Gastrocnemius medialis (tissue), 4 donors: ENCODE measurements around the gene POFUT1. TPM values are rescaled to one million over a fixed set of nuclear protein-coding genes. Genes with fewer than 3 reads are reported as not detected.
"Not testable (repeated sequence)": the region's sequence is repeated elsewhere in the genome, so short reads cannot be mapped to it uniquely, and the experiment has no call there.

Experiments used
- ATAC-seq, 2 donors: fragments of 150-250 bp; one replicate each; pipeline ENCODE4 v1.9.1; 2016
- DNase-seq, 2 donors: peaks; one replicate each; pipeline ENCODE4 v3.0.0-alpha.2; 2019
- H3K27ac ChIP-seq, 4 donors: fragments of 200-600 bp; sonication (generic); 1 replicate in 1 of 4; 2 replicates in 3 of 4; pipeline ENCODE4 v1.5.1; 2016 to 2018; ENCODE audit warnings: mild to moderate bottlenecking in 2 of 4, moderate library complexity in 1 of 4
- H3K27me3 ChIP-seq, 3 donors: fragments of 200-600 bp; sonication (generic) in 2 of 3; 1 replicate in 1 of 3; 2 replicates in 2 of 3; pipeline versions ENCODE4 v1.5.1 to v1.6.0; 2016 to 2019; ENCODE audit warnings: mild to moderate bottlenecking in 1 of 3, moderate library complexity in 1 of 3
- H3K36me3 ChIP-seq, 2 donors: fragments of 200-600 bp; sonication (generic) in 1 of 2; one replicate each; pipeline ENCODE4 v1.5.1; 2017 to 2018
- H3K4me1 ChIP-seq, 2 donors: fragments of 200-600 bp; sonication (generic) in 1 of 2; one replicate each; pipeline ENCODE4 v1.5.1; 2016 to 2017; ENCODE audit warnings: mild to moderate bottlenecking in 2 of 2
- H3K4me3 ChIP-seq, 4 donors: fragments of 200-600 bp; sonication (generic) in 3 of 4; 1 replicate in 1 of 4; 2 replicates in 3 of 4; pipeline ENCODE4 v1.5.1; 2016 to 2019; ENCODE audit warnings: mild to moderate bottlenecking in 2 of 4
- H3K9me3 ChIP-seq, 3 donors: fragments of 200-600 bp; sonication (generic) in 2 of 3; 1 replicate in 1 of 3; 2 replicates in 2 of 3; pipeline ENCODE4 v1.5.1; 2016 to 2019
- CTCF ChIP-seq, 5 experiments: fragments of 450-650 bp in 3 of 5; fragments of 200-600 bp in 2 of 5; sonication (generic) in 2 of 5; IDR thresholded peaks in 4 of 5; conservative IDR thresholded peaks in 1 of 5; 1 replicate in 4 of 5; 2 replicates in 1 of 5; pipeline ENCODE4 v1.5.1; 2016 to 2019; ENCODE audit warnings: antibody characterized with exemption in 5 of 5, mild to moderate bottlenecking in 3 of 5, moderate library complexity in 3 of 5
- POLR2A ChIP-seq, 2 donors: fragments of 450-650 bp; IDR thresholded peaks; one replicate each; pipeline ENCODE4 v1.6.1; 2017; ENCODE audit warnings: antibody characterized with exemption in 2 of 2, mild to moderate bottlenecking in 2 of 2, moderate library complexity in 2 of 2
- in situ Hi-C, 4 donors: fragments of 200-750 bp; cut with MboI; loops; one replicate each; pipeline versions ENCODE4 v1.15.0 to v1.8.0; 2017; ENCODE audit warnings: low sequenced_read_pairs in 4 of 4
- intact Hi-C: fragments of 100-400 bp; cut with DNase I; formaldehyde crosslinking; loops from one replicate; pipeline ENCODE4 v1.15.1; 2023; ENCODE audit warnings: low total_unique reads
- total RNA-seq, 4 donors: library from RNA; depleted of rRNA; stranded (reverse); fragments of >200 nt; gene quantifications; one replicate each; pipeline versions ENCODE4 v1.1.0 to v1.2.3, GENCODE V29; 2016

The POFUT1 gene
- total RNA-seq, 4 donors from 2014 or later: 15.3 to 20.7 (median 18.4) TPM

GRCh38 chr20:32271620-32272019 is 63.9 kb downstream of the POFUT1 start:
- H3K4me3 ChIP-seq: no peak overlapping the region
- DNase-seq: no peak
- intact Hi-C loops (no loop called here), in situ Hi-C loops (no loop called here)
- TF ChIP-seq CTCF (IDR thresholded peaks at IDR 0.05 in 4 of 5, conservative IDR thresholded peaks at IDR 0.05 in 1 of 5): no peak
- ATAC-seq: no peak
- no peaks in the 10 kb centered on the region for H3K4me1 ChIP-seq
- H3K27ac ChIP-seq: no peak overlapping the region
- no peaks in the 10 kb centered on the region for H3K27me3 ChIP-seq
- H3K36me3 ChIP-seq: no peaks in the 10 kb centered on the region
- H3K9me3 ChIP-seq: no peaks in the 10 kb centered on the region

GRCh38 chr20:32274359-32274758 is 66.7 kb downstream of the POFUT1 start:
- no peak overlapping the region for H3K27ac ChIP-seq
- no peaks in the 10 kb centered on the region for H3K27me3 ChIP-seq
- intact Hi-C loops (no loop called here), in situ Hi-C loops (no loop called here)
- H3K36me3 ChIP-seq: no peaks in the 10 kb centered on the region
- H3K4me1 ChIP-seq: peaks cover 9 to 12% of the 10 kb centered on the region in 2 donors
- DNase-seq (no peak), ATAC-seq (no peak)
- H3K9me3 ChIP-seq: no peaks in the 10 kb centered on the region
- TF ChIP-seq CTCF (IDR thresholded peaks at IDR 0.05 in 4 of 5, conservative IDR thresholded peaks at IDR 0.05 in 1 of 5) (no peak), POLR2A (IDR thresholded peaks at IDR 0.05) (no peak)
- no peak overlapping the region for H3K4me3 ChIP-seq

GRCh38 chr20:32275163-32275562 is 67.5 kb downstream of the POFUT1 start:
- DNase-seq, H3K9me3 ChIP-seq, H3K27ac ChIP-seq, H3K4me3 ChIP-seq, H3K27me3 ChIP-seq, in situ Hi-C loops, ATAC-seq, H3K36me3 ChIP-seq: not testable (repeated sequence)
- intact Hi-C loops: loop anchor here (5.0 kb wide), 1 partner anchor 68 kb away; the partner anchor contains the start of genes PLAGL2 and POFUT1
- H3K4me1 ChIP-seq: peaks cover 9 to 12% of the 10 kb centered on the region in 2 donors

GRCh38 chr20:32277361-32278198 is 69.9 kb downstream of the POFUT1 start, which contains the start of gene KIF3B:
TSS of gene KIF3B (plus strand) at chr20:32277651. CDS start at chr20:32309778, 32,127 bp downstream.
- no peaks in the 10 kb centered on the region for H3K27me3 ChIP-seq
- TF ChIP-seq POLR2A (IDR thresholded peaks at IDR 0.05) (peak; percentile 27 to 42), CTCF (IDR thresholded peaks at IDR 0.05 in 4 of 5, conservative IDR thresholded peaks at IDR 0.05 in 1 of 5) (no peak)
- peak within 1 kb of the TSS; percentile 20 to 74 (median 63) for H3K27ac ChIP-seq
- peaks cover 12 to 17% of the 10 kb centered on the region in 2 donors for H3K4me1 ChIP-seq
- H3K36me3 ChIP-seq: no peaks in the 10 kb centered on the region
- H3K4me3 ChIP-seq: peak within 1 kb of the TSS; percentile 79 to 96 (median 86)
- H3K9me3 ChIP-seq: no peaks in the 10 kb centered on the region
- intact Hi-C loops (loop anchor here (2.0 to 5.0 kb wide), 2 partner anchors 70 to 81 kb away; partner anchors contain the start of genes ASXL1, PLAGL2 and POFUT1), in situ Hi-C loops (no loop called here)
- ATAC-seq (peak; percentile 97 to 99), DNase-seq (peak; percentile 79 to 83)

GRCh38 chr20:32278199-32278643 is 70.5 kb downstream of the POFUT1 start:
- ATAC-seq (no peak), DNase-seq (no peak)
- Histone ChIP-seq H3K9me3 (no peaks in the 10 kb centered on the region), H3K27ac (peak overlapping the region in 3 of 4 donors; percentile 20 to 74 (median 66)), H3K4me3 (peak overlapping the region; percentile 79 to 96 (median 86)), H3K27me3 (no peaks in the 10 kb centered on the region), H3K36me3 (no peaks in the 10 kb centered on the region), H3K4me1 (peaks cover 18% of the 10 kb centered on the region in 2 donors)
- no peak for TF ChIP-seq POLR2A (IDR thresholded peaks at IDR 0.05)
- no peak for TF ChIP-seq CTCF (IDR thresholded peaks at IDR 0.05 in 4 of 5, conservative IDR thresholded peaks at IDR 0.05 in 1 of 5)
- intact Hi-C loops: loop anchor here (5.0 kb wide), 1 partner anchor 71 kb away; the partner anchor contains the start of genes PLAGL2 and POFUT1
- in situ Hi-C loops: no loop called here
